ENCODE measurements around the gene XRCC1. TPM values are rescaled to one million over a fixed set of nuclear protein-coding genes. Genes with fewer than 3 reads are reported as not detected.

XRCC1 gene
- total RNA-seq, 2 experiments from 2014 or later, result 25.1 to 26.2 TPM

DNA sequence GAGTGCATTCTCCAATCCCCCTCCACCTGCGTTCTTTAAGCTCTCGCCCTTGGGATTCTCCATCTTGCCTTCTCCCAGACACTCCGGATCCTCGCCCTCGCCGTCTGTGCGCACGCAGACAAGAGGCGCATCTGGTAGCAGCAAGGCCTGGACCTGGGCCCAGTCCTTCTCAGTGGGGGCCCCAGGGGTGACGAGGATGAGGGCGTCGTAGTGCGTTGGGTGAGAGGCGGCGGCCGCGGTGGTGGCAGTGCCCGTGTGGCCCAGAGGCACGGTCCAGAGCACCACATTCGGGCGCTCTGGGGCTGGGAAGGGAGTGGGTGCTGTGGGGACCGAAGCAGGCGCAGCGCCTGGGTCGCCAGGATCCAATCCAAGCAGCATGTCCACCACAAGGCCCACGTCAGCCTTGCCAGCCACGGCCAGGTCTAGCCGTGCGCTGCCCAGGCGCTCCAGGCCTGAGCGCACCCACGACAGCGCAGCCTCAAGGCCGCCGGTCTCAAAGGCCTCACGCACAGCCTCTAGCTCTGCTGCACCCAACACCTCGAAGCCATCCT is 17.5 kb upstream of the XRCC1 start:
- no peak overlapping the region for H3K27ac ChIP-seq (ENCODE audit: low read depth in 1 of 2, low read length in 2 of 2)
- ATAC-seq (ENCODE audit: poor library complexity) (no peak), DNase-seq (no peak)
- H3K36me3 ChIP-seq (ENCODE audit: insufficient read depth, low read length), result peaks cover 13% of the 10 kb centered on the region
- H3K4me1 ChIP-seq (ENCODE audit: insufficient read depth, low read length), result peaks cover 47% of the 10 kb centered on the region
- peaks cover 45% of the 10 kb centered on the region for H3K36me3 Mint-ChIP-seq (ENCODE audit: low read depth)
- no peaks in the 10 kb centered on the region for H3K9me3 ChIP-seq (ENCODE audit: control insufficient read depth in 1 of 2, insufficient read depth in 1 of 2, low read length in 2 of 2)
- ChIA-PET POLR2A (no interaction called here), CTCF (no interaction called here)
- no peaks in the 10 kb centered on the region for H3K27me3 Mint-ChIP-seq
- H3K27ac Mint-ChIP-seq, result peak overlapping the region; percentile 75
- no peak overlapping the region for H3K4me3 ChIP-seq (ENCODE audit: low read length)
- H3K9me3 Mint-ChIP-seq, result no peaks in the 10 kb centered on the region
- no peaks in the 10 kb centered on the region for H3K27me3 ChIP-seq (ENCODE audit: control insufficient read depth in 1 of 2, insufficient read depth in 2 of 2, low read length in 2 of 2)
- peaks cover 50% of the 10 kb centered on the region for H3K4me1 Mint-ChIP-seq (ENCODE audit: low read depth)
- intact Hi-C loops (cut with DNase I, micrococcal nuclease), result loop anchor here in 1 of 2 experiments (5.0 kb wide), 1 partner anchor 56 kb away; no protein-coding TSS in a partner anchor
- no peak overlapping the region for H3K4me3 Mint-ChIP-seq
- TF ChIP-seq, protein P1, sequence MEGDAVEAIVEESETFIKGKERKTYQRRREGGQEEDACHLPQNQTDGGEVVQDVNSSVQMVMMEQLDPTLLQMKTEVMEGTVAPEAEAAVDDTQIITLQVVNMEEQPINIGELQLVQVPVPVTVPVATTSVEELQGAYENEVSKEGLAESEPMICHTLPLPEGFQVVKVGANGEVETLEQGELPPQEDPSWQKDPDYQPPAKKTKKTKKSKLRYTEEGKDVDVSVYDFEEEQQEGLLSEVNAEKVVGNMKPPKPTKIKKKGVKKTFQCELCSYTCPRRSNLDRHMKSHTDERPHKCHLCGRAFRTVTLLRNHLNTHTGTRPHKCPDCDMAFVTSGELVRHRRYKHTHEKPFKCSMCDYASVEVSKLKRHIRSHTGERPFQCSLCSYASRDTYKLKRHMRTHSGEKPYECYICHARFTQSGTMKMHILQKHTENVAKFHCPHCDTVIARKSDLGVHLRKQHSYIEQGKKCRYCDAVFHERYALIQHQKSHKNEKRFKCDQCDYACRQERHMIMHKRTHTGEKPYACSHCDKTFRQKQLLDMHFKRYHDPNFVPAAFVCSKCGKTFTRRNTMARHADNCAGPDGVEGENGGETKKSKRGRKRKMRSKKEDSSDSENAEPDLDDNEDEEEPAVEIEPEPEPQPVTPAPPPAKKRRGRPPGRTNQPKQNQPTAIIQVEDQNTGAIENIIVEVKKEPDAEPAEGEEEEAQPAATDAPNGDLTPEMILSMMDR (IDR thresholded peaks at IDR 0.05), result no peak

DNA sequence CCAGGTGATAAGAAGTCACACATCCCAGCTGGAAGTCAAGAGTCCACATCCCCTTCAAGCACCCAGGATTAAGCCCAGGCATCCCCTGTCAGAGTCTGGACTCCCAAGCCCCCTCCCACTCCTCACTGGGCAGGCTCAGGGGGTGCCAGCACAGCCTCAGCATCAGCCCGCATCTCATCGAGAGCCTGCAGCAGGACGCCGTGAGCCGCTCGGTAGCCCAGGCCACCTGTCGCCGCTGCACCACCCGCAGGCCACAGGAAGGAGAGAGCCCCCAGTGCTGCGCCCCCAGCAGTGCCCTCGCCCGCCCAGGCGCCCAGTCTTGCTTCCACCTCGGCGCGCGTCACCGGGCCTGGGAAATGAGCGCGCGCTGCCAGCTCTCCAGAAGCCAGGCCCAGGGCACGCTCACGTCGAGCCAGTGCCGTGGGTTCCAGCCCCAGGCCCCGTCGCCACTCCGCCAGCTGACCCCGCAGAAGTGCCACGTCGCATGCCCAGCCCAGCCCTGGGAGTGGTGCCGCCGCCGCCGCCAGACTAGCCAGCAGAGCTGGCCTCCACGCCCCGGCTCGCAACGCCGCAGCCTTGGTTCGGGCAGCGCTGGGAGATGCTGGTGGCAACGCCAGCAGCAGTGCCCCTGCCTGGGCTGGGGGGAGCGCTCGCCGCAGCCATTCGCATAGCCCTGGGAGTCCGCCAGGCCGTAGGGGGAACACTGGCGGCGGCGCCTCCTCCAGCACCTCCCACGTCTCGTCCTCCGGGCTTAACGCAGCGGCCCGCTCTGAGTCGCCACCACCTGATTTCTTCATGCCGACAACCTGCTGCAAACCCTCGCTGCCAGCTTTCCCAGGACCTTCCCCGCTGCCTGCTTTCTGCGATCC is 16.8 kb upstream of the XRCC1 start:
- H3K4me1 Mint-ChIP-seq (ENCODE audit: low read depth), result peaks cover 42% of the 10 kb centered on the region
- no peaks in the 10 kb centered on the region for H3K9me3 ChIP-seq (ENCODE audit: control insufficient read depth in 1 of 2, insufficient read depth in 1 of 2, low read length in 2 of 2)
- intact Hi-C loops (cut with DNase I, micrococcal nuclease), result loop anchor here in 1 of 2 experiments (5.0 kb wide), 1 partner anchor 55 kb away; no protein-coding TSS in a partner anchor
- H3K36me3 Mint-ChIP-seq (ENCODE audit: low read depth), result peaks cover 41% of the 10 kb centered on the region
- no peaks in the 10 kb centered on the region for H3K27me3 Mint-ChIP-seq
- POLR2A ChIA-PET, result interaction anchor here (0.6 kb wide), 1 partner anchor 57 kb away, joined by 3 read pairs; no protein-coding TSS in a partner anchor
- no peaks in the 10 kb centered on the region for H3K27me3 ChIP-seq (ENCODE audit: control insufficient read depth in 1 of 2, insufficient read depth in 2 of 2, low read length in 2 of 2)
- H3K27ac ChIP-seq (ENCODE audit: low read depth in 1 of 2, low read length in 2 of 2), result no peak overlapping the region
- peaks cover 39% of the 10 kb centered on the region for H3K4me1 ChIP-seq (ENCODE audit: insufficient read depth, low read length)
- no peak overlapping the region for H3K4me3 Mint-ChIP-seq
- H3K9me3 Mint-ChIP-seq, result no peaks in the 10 kb centered on the region
- DNase-seq (no peak), ATAC-seq (ENCODE audit: poor library complexity) (no peak)
- H3K36me3 ChIP-seq (ENCODE audit: insufficient read depth, low read length), result peaks cover 13% of the 10 kb centered on the region
- TF ChIP-seq, protein P1 (IDR thresholded peaks at IDR 0.05), result no peak
- H3K27ac Mint-ChIP-seq, result no peak overlapping the region
- CTCF ChIA-PET, result interaction anchor here (0.7 kb wide), 1 partner anchor 144 kb away, joined by 3 read pairs; no protein-coding TSS in a partner anchor
- no peak overlapping the region for H3K4me3 ChIP-seq (ENCODE audit: low read length)

DNA sequence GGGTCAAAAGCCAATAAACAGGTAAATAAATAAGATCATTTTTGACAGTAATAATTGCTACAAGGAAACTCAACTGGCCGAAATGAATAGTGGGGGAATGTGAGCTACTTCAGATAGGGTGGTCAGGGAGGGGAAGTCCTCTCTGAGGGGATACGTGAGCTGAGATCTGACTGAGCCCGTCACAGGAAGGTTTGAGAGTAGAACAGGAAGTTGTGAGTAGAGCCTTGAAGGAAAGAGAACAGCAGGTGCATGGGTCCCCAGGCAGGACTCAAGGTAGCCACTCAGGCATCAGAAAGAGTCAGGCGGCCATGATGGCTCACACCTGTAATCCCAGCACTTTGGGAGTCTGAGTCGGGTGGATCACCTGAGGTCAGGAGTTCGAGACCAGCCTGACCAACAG is 14.4 kb upstream of the XRCC1 start:
- H3K27me3 Mint-ChIP-seq, result no peaks in the 10 kb centered on the region
- H3K9me3 Mint-ChIP-seq, result no peaks in the 10 kb centered on the region
- Histone ChIP-seq H3K27ac (ENCODE audit: low read depth in 1 of 2, low read length in 2 of 2) (no peak overlapping the region), H3K36me3 (ENCODE audit: insufficient read depth, low read length) (peaks cover 13% of the 10 kb centered on the region), H3K4me1 (ENCODE audit: insufficient read depth, low read length) (peaks cover 17% of the 10 kb centered on the region), H3K9me3 (ENCODE audit: control insufficient read depth in 1 of 2, insufficient read depth in 1 of 2, low read length in 2 of 2) (no peaks in the 10 kb centered on the region), H3K4me3 (ENCODE audit: low read length) (no peak overlapping the region), H3K27me3 (ENCODE audit: control insufficient read depth in 1 of 2, insufficient read depth in 2 of 2, low read length in 2 of 2) (no peaks in the 10 kb centered on the region)
- no peak overlapping the region for H3K4me3 Mint-ChIP-seq
- H3K27ac Mint-ChIP-seq, result peak overlapping the region; percentile 16
- intact Hi-C loops (cut with DNase I, micrococcal nuclease), result loop anchor here in 1 of 2 experiments (5.0 kb wide), 1 partner anchor 52 kb away; no protein-coding TSS in a partner anchor
- ATAC-seq (ENCODE audit: poor library complexity) (no peak), DNase-seq (peak in 1 of 14 experiments; percentile 11)
- ChIA-PET POLR2A (no interaction called here), CTCF (interaction anchor here (1.5 kb wide), 1 partner anchor 35 kb away, joined by 6 read pairs; no protein-coding TSS in a partner anchor)
- peaks cover 23% of the 10 kb centered on the region for H3K36me3 Mint-ChIP-seq (ENCODE audit: low read depth)
- TF ChIP-seq, protein P1 (IDR thresholded peaks at IDR 0.05), result no peak
- H3K4me1 Mint-ChIP-seq (ENCODE audit: low read depth), result peaks cover 21% of the 10 kb centered on the region

Data from CD4-positive, alpha-beta T cell (primary cell).